ENCODE results near the gene TNF.

- TF ChIP-seq CTCF (optimal IDR thresholded peaks at IDR 0.05 in 1 of 3, IDR thresholded peaks at IDR 0.05 in 1 of 3, conservative IDR thresholded peaks at IDR 0.05 in 1 of 3; ENCODE audit: extremely low read depth in 1 of 3, insufficient read depth in 2 of 3, low read length in 3 of 3) (no peak), EZH2 (IDR thresholded peaks at IDR 0.05; ENCODE audit: low read length) (no peak)
Measured at GRCh38 chr6:31607317-31607716, 32.0 kb downstream of the TNF start.
